Measurements from ENCODE around the gene AP2B1. TPM values are rescaled to one million over a fixed set of nuclear protein-coding genes. Genes with fewer than 3 reads are reported as not detected.
"Not testable (repeated sequence)": the region's sequence is repeated elsewhere in the genome, so short reads cannot be mapped to it uniquely, and the experiment has no call there.

Gene AP2B1
- total RNA-seq, 2 donors from 2014 or later, result 95.9 to 114 TPM

- Mint-ChIP-seq H3K27me3 (no peaks in the 10 kb centered on the region), H3K27ac (no peak overlapping the region), H3K4me3 (no peak overlapping the region), H3K4me1 (peaks cover 12% of the 10 kb centered on the region), H3K36me3 (ENCODE audit: low read depth) (peaks cover 10% of the 10 kb centered on the region)
- no peaks in the 10 kb centered on the region for H3K9me3 ChIP-seq (ENCODE audit: control insufficient read depth, low read length, poor library complexity, severe bottlenecking)
- ATAC-seq (no peak), DNase-seq (no peak)
Measured at GRCh38 chr17:35700150-35700549, 113.0 kb downstream of the AP2B1 start.

- H3K27ac Mint-ChIP-seq, result no peak overlapping the region
- no peaks in the 10 kb centered on the region for H3K9me3 ChIP-seq (ENCODE audit: control insufficient read depth, low read length, poor library complexity, severe bottlenecking)
- no peaks in the 10 kb centered on the region for H3K27me3 Mint-ChIP-seq
- no peak overlapping the region for H3K4me3 Mint-ChIP-seq
- H3K36me3 Mint-ChIP-seq (ENCODE audit: low read depth), result peaks cover 7% of the 10 kb centered on the region
- no peak for DNase-seq
- no peak for ATAC-seq
- H3K4me1 Mint-ChIP-seq, result peaks cover 14% of the 10 kb centered on the region
Measured at GRCh38 chr17:35701491-35701890, 114.4 kb downstream of the AP2B1 start.

- DNase-seq, H3K4me3 Mint-ChIP-seq: not testable (repeated sequence)
- H3K4me1 Mint-ChIP-seq, result peaks cover 23% of the 10 kb centered on the region
Measured at GRCh38 chr17:35703308-35703707, 116.2 kb downstream of the AP2B1 start.

GRCh38 chr17:35705230-35705629, 118.1 kb downstream of the AP2B1 start:
- ATAC-seq (no peak), DNase-seq (no peak)
- H3K4me3 Mint-ChIP-seq, result no peak overlapping the region
- H3K4me1 Mint-ChIP-seq, result peaks cover 31% of the 10 kb centered on the region
- no peaks in the 10 kb centered on the region for H3K9me3 ChIP-seq (ENCODE audit: control insufficient read depth, low read length, poor library complexity, severe bottlenecking)
- peaks cover 7% of the 10 kb centered on the region for H3K36me3 Mint-ChIP-seq (ENCODE audit: low read depth)
- H3K27ac Mint-ChIP-seq, result no peak overlapping the region
- H3K27me3 Mint-ChIP-seq, result no peaks in the 10 kb centered on the region

More at GRCh38 chr17:35703308-35703707, 116.2 kb downstream of the AP2B1 start:
- not testable (repeated sequence) for H3K9me3 ChIP-seq (ENCODE audit: control insufficient read depth, low read length, poor library complexity, severe bottlenecking); H3K27ac Mint-ChIP-seq; ATAC-seq; H3K27me3 Mint-ChIP-seq; H3K36me3 Mint-ChIP-seq (ENCODE audit: low read depth)

- no peak for ATAC-seq
- DNase-seq, result no peak
- no peak overlapping the region for H3K4me3 Mint-ChIP-seq
- peaks cover 34% of the 10 kb centered on the region for H3K4me1 Mint-ChIP-seq
- H3K27me3 Mint-ChIP-seq, result no peaks in the 10 kb centered on the region
- H3K36me3 Mint-ChIP-seq (ENCODE audit: low read depth), result peaks cover 7% of the 10 kb centered on the region
- no peak overlapping the region for H3K27ac Mint-ChIP-seq
- no peaks in the 10 kb centered on the region for H3K9me3 ChIP-seq (ENCODE audit: control insufficient read depth, low read length, poor library complexity, severe bottlenecking)
Measured at GRCh38 chr17:35705705-35706104, 118.6 kb downstream of the AP2B1 start.

GRCh38 chr17:35708149-35708548, 121.0 kb downstream of the AP2B1 start:
- H3K4me3 Mint-ChIP-seq, result no peak overlapping the region
- no peak for ATAC-seq
- no peaks in the 10 kb centered on the region for H3K27me3 Mint-ChIP-seq
- H3K36me3 Mint-ChIP-seq (ENCODE audit: low read depth), result peaks cover 3% of the 10 kb centered on the region
- peaks cover 36% of the 10 kb centered on the region for H3K4me1 Mint-ChIP-seq
- no peaks in the 10 kb centered on the region for H3K9me3 ChIP-seq (ENCODE audit: control insufficient read depth, low read length, poor library complexity, severe bottlenecking)
- DNase-seq, result no peak
- no peak overlapping the region for H3K27ac Mint-ChIP-seq

- ATAC-seq (no peak), DNase-seq (no peak)
- H3K9me3 ChIP-seq (ENCODE audit: control insufficient read depth, low read length, poor library complexity, severe bottlenecking), result no peaks in the 10 kb centered on the region
- Mint-ChIP-seq H3K4me1 (peaks cover 36% of the 10 kb centered on the region), H3K36me3 (ENCODE audit: low read depth) (peaks cover 3% of the 10 kb centered on the region), H3K4me3 (no peak overlapping the region), H3K27me3 (no peaks in the 10 kb centered on the region), H3K27ac (no peak overlapping the region)
Measured at GRCh38 chr17:35708951-35709350, 121.8 kb downstream of the AP2B1 start.

GRCh38 chr17:35709874-35710273, 122.8 kb downstream of the AP2B1 start:
- H3K36me3 Mint-ChIP-seq (ENCODE audit: low read depth), result peaks cover 3% of the 10 kb centered on the region
- H3K9me3 ChIP-seq (ENCODE audit: control insufficient read depth, low read length, poor library complexity, severe bottlenecking), result no peaks in the 10 kb centered on the region
- H3K27me3 Mint-ChIP-seq, result no peaks in the 10 kb centered on the region
- DNase-seq, result no peak
- H3K27ac Mint-ChIP-seq, result no peak overlapping the region
- H3K4me3 Mint-ChIP-seq, result no peak overlapping the region
- H3K4me1 Mint-ChIP-seq, result peaks cover 31% of the 10 kb centered on the region
- ATAC-seq, result no peak

GRCh38 chr17:35710950-35711349, 123.8 kb downstream of the AP2B1 start:
- Mint-ChIP-seq H3K36me3 (ENCODE audit: low read depth) (peaks cover 3% of the 10 kb centered on the region), H3K27ac (no peak overlapping the region), H3K4me1 (peaks cover 25% of the 10 kb centered on the region), H3K4me3 (no peak overlapping the region), H3K27me3 (no peaks in the 10 kb centered on the region)
- ATAC-seq (no peak), DNase-seq (no peak)
- H3K9me3 ChIP-seq (ENCODE audit: control insufficient read depth, low read length, poor library complexity, severe bottlenecking), result no peaks in the 10 kb centered on the region

GRCh38 chr17:35713069-35713728, 126.1 kb downstream of the AP2B1 start:
- H3K27me3 Mint-ChIP-seq, result no peaks in the 10 kb centered on the region
- H3K9me3 ChIP-seq (ENCODE audit: control insufficient read depth, low read length, poor library complexity, severe bottlenecking), result no peaks in the 10 kb centered on the region
- peaks cover 18% of the 10 kb centered on the region for H3K4me1 Mint-ChIP-seq
- no peak for DNase-seq
- no peak for ATAC-seq
- no peak overlapping the region for H3K4me3 Mint-ChIP-seq
- H3K27ac Mint-ChIP-seq, result no peak overlapping the region
- H3K36me3 Mint-ChIP-seq (ENCODE audit: low read depth), result peaks cover 3% of the 10 kb centered on the region

- Mint-ChIP-seq H3K36me3 (ENCODE audit: low read depth) (peaks cover 5% of the 10 kb centered on the region), H3K27ac (no peak overlapping the region), H3K4me3 (no peak overlapping the region), H3K4me1 (peaks cover 8% of the 10 kb centered on the region), H3K27me3 (no peaks in the 10 kb centered on the region)
- H3K9me3 ChIP-seq (ENCODE audit: control insufficient read depth, low read length, poor library complexity, severe bottlenecking), result no peaks in the 10 kb centered on the region
- no peak for DNase-seq
- ATAC-seq, result no peak
Measured at GRCh38 chr17:35714988-35715387, 127.9 kb downstream of the AP2B1 start.

GRCh38 chr17:35715416-35715815, 128.3 kb downstream of the AP2B1 start:
- Mint-ChIP-seq H3K4me3 (no peak overlapping the region), H3K4me1 (peaks cover 6% of the 10 kb centered on the region), H3K36me3 (ENCODE audit: low read depth) (peaks cover 5% of the 10 kb centered on the region), H3K27ac (no peak overlapping the region), H3K27me3 (no peaks in the 10 kb centered on the region)
- H3K9me3 ChIP-seq (ENCODE audit: control insufficient read depth, low read length, poor library complexity, severe bottlenecking), result no peaks in the 10 kb centered on the region
- ATAC-seq, result no peak
- DNase-seq, result no peak

GRCh38 chr17:35716173-35716572, 129.1 kb downstream of the AP2B1 start:
- Mint-ChIP-seq H3K27ac (no peak overlapping the region), H3K4me3 (no peak overlapping the region), H3K36me3 (ENCODE audit: low read depth) (peaks cover 5% of the 10 kb centered on the region), H3K27me3 (no peaks in the 10 kb centered on the region), H3K4me1 (peaks cover 4% of the 10 kb centered on the region)
- no peak for DNase-seq
- H3K9me3 ChIP-seq (ENCODE audit: control insufficient read depth, low read length, poor library complexity, severe bottlenecking), result no peaks in the 10 kb centered on the region
- ATAC-seq, result no peak

- Mint-ChIP-seq H3K36me3 (ENCODE audit: low read depth) (peaks cover 5% of the 10 kb centered on the region), H3K4me1 (peaks cover 4% of the 10 kb centered on the region), H3K27me3 (no peaks in the 10 kb centered on the region), H3K4me3 (no peak overlapping the region), H3K27ac (no peak overlapping the region)
- DNase-seq (no peak), ATAC-seq (no peak)
- no peaks in the 10 kb centered on the region for H3K9me3 ChIP-seq (ENCODE audit: control insufficient read depth, low read length, poor library complexity, severe bottlenecking)
Measured at GRCh38 chr17:35716897-35717465, 129.9 kb downstream of the AP2B1 start.

Data from T-helper 17 cell (primary cell).